Measurements from ENCODE around the gene RUNX1.

The RUNX1 gene

GRCh38 chr21:34992180-34992579, 56.9 kb downstream of the RUNX1 start:
- Mint-ChIP-seq H3K27ac (no peak overlapping the region), H3K4me3 (no peak overlapping the region), H3K27me3 (ENCODE audit: low read depth) (no peaks in the 10 kb centered on the region), H3K4me1 (ENCODE audit: low read depth) (peaks cover 60% of the 10 kb centered on the region), H3K9me3 (no peaks in the 10 kb centered on the region), H3K36me3 (ENCODE audit: low read depth) (peaks cover 10% of the 10 kb centered on the region)

- Mint-ChIP-seq H3K36me3 (ENCODE audit: low read depth) (peaks cover 7% of the 10 kb centered on the region), H3K4me1 (ENCODE audit: low read depth) (peaks cover 59% of the 10 kb centered on the region), H3K4me3 (no peak overlapping the region), H3K27me3 (ENCODE audit: low read depth) (no peaks in the 10 kb centered on the region), H3K27ac (peak overlapping the region; percentile 1), H3K9me3 (no peaks in the 10 kb centered on the region)
Observed at GRCh38 chr21:34991366-34991957, 57.6 kb downstream of the RUNX1 start.

DNA sequence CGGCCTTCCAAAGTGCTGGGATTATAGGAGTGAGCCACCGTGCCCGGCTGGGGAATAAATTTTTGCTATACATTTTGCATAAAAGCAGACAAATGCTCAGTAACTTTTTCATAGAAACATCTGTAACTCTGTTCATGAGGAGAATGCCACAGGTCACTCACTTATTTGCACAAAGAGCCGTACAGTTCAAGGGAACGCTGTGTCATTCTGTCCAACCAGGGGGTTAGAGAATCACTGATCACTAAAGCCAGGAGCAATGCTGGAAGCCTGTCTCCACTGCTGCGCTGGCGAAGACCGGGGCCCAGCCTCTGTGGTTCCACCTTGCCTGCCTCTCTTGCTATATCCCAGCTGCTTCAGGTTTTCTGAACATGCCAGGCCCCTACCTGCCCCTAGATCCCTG, 58.3 kb downstream of the RUNX1 start:
- H3K4me1 Mint-ChIP-seq (ENCODE audit: low read depth): peaks cover 58% of the 10 kb centered on the region
- peaks cover 8% of the 10 kb centered on the region for H3K36me3 Mint-ChIP-seq (ENCODE audit: low read depth)
- H3K27me3 Mint-ChIP-seq (ENCODE audit: low read depth): no peaks in the 10 kb centered on the region
- H3K9me3 Mint-ChIP-seq: no peaks in the 10 kb centered on the region
- H3K27ac Mint-ChIP-seq: no peak overlapping the region
- H3K4me3 Mint-ChIP-seq: no peak overlapping the region

DNA sequence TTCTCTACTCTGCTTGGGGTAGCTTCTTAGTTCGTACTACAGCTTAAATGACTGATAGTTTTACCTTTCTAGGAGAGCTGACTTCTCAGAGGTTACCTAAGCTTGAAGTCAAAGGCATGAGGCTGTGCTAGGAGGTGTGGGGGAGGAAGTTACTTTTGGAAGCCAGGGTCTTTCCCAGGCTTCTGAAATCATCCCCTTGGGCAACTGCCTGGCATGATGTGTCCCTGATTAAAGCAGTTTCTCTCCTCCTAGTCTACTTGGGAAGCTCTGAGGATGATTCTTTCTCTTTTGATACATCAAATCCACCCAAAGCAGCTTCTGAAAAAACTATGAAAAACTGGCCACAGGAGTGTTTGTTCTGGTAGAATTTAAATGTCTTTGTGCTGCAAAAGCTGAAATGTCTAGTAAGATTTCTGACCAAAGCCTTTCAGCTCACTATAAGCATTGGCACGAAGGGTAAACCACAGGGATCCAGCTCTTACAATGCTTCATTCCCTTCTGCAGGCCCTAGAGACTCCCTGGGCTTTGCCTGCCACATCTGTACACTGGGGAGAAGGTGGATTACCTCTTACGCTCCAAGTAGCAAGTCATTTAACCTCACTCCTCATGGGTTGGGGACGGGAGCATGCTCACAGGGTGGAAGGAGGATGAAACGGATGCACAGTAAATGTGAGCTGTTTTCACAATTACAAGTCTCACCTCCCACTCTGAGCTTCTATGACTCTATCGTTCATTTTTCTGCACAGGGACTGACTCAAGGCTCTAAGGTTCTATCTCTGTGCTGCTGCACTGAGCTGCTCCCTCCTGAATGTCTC, 59.6 kb downstream of the RUNX1 start:
- Mint-ChIP-seq H3K4me1 (ENCODE audit: low read depth) (peaks cover 63% of the 10 kb centered on the region), H3K9me3 (no peaks in the 10 kb centered on the region), H3K36me3 (ENCODE audit: low read depth) (peaks cover 14% of the 10 kb centered on the region), H3K27me3 (ENCODE audit: low read depth) (no peaks in the 10 kb centered on the region), H3K4me3 (peak overlapping the region; percentile 27), H3K27ac (peak overlapping the region; percentile 78)

- H3K4me1 Mint-ChIP-seq (ENCODE audit: low read depth): peaks cover 72% of the 10 kb centered on the region
- no peak overlapping the region for H3K4me3 Mint-ChIP-seq
- peak overlapping the region; percentile 63 for H3K27ac Mint-ChIP-seq
- H3K36me3 Mint-ChIP-seq (ENCODE audit: low read depth): peaks cover 21% of the 10 kb centered on the region
- H3K27me3 Mint-ChIP-seq (ENCODE audit: low read depth): no peaks in the 10 kb centered on the region
- no peaks in the 10 kb centered on the region for H3K9me3 Mint-ChIP-seq
Observed at GRCh38 chr21:34988625-34989024, 60.5 kb downstream of the RUNX1 start.

DNA sequence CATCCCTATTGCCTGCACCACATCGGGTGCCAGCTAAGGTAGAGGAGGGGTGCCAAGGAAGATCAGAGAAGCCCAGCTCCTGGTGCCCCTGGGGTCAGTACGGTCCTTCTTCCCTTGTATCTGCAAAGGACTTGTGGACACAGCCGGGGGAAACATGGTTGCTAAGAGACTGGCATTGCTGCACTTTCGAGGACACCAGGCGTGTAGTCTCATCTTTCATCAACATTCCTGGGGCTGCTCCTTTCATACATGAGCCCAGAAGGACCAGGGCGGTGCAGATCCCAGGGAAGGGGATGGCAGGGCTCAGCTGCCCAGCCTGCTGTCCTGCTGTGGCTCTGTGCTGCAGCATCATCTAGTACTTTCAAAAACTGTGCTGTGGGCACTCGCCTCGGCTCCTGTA, 61.0 kb downstream of the RUNX1 start:
- Mint-ChIP-seq H3K9me3 (no peaks in the 10 kb centered on the region), H3K4me1 (ENCODE audit: low read depth) (peaks cover 77% of the 10 kb centered on the region), H3K27me3 (ENCODE audit: low read depth) (no peaks in the 10 kb centered on the region), H3K27ac (no peak overlapping the region), H3K36me3 (ENCODE audit: low read depth) (peaks cover 23% of the 10 kb centered on the region), H3K4me3 (no peak overlapping the region)

GRCh38 chr21:34987501-34988072, 61.5 kb downstream of the RUNX1 start:
- Mint-ChIP-seq H3K36me3 (ENCODE audit: low read depth) (peaks cover 25% of the 10 kb centered on the region), H3K4me3 (peak overlapping the region; percentile 79), H3K9me3 (no peaks in the 10 kb centered on the region), H3K27me3 (ENCODE audit: low read depth) (no peaks in the 10 kb centered on the region), H3K4me1 (ENCODE audit: low read depth) (peaks cover 82% of the 10 kb centered on the region), H3K27ac (peak overlapping the region; percentile 86)

GRCh38 chr21:34986561-34987500, 62.3 kb downstream of the RUNX1 start:
- H3K4me3 Mint-ChIP-seq: peak overlapping the region; percentile 79
- H3K27me3 Mint-ChIP-seq (ENCODE audit: low read depth): no peaks in the 10 kb centered on the region
- peaks cover 86% of the 10 kb centered on the region for H3K4me1 Mint-ChIP-seq (ENCODE audit: low read depth)
- peak overlapping the region; percentile 86 for H3K27ac Mint-ChIP-seq
- peaks cover 29% of the 10 kb centered on the region for H3K36me3 Mint-ChIP-seq (ENCODE audit: low read depth)
- no peaks in the 10 kb centered on the region for H3K9me3 Mint-ChIP-seq

GRCh38 chr21:34984356-34985058, 64.6 kb downstream of the RUNX1 start:
- peaks cover 32% of the 10 kb centered on the region for H3K36me3 Mint-ChIP-seq (ENCODE audit: low read depth)
- H3K27ac Mint-ChIP-seq: peak overlapping the region; percentile 91
- H3K4me3 Mint-ChIP-seq: peak overlapping the region; percentile 70
- peaks cover 72% of the 10 kb centered on the region for H3K4me1 Mint-ChIP-seq (ENCODE audit: low read depth)
- no peaks in the 10 kb centered on the region for H3K9me3 Mint-ChIP-seq
- H3K27me3 Mint-ChIP-seq (ENCODE audit: low read depth): no peaks in the 10 kb centered on the region

DNA sequence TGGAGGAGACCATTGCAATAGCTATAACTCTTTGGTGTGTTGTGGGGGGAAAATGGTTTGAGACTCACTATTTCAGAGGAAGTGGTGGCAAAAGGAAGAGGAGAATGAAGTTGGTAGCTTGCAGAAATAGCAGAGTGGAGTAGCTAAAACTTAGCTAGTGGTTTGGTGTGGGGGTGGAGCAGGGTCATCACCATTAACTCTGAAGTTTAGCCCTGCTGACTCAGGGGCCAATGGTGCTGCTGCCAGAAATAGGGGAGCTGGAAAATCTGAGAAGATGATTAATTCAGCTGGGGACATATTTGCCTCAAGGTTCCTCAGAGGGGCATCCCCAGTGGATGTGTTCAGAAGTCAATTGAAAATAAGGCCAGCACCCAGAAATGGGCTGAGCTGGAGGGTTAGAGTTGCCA, 65.4 kb downstream of the RUNX1 start:
- H3K9me3 Mint-ChIP-seq: no peaks in the 10 kb centered on the region
- H3K4me3 Mint-ChIP-seq: peak overlapping the region; percentile 70
- H3K27ac Mint-ChIP-seq: peak overlapping the region; percentile 91
- H3K4me1 Mint-ChIP-seq (ENCODE audit: low read depth): peaks cover 67% of the 10 kb centered on the region
- H3K36me3 Mint-ChIP-seq (ENCODE audit: low read depth): peaks cover 36% of the 10 kb centered on the region
- H3K27me3 Mint-ChIP-seq (ENCODE audit: low read depth): peaks cover 3% of the 10 kb centered on the region

- Mint-ChIP-seq H3K4me3 (no peak overlapping the region), H3K36me3 (ENCODE audit: low read depth) (peaks cover 45% of the 10 kb centered on the region), H3K4me1 (ENCODE audit: low read depth) (peaks cover 48% of the 10 kb centered on the region)
Observed at GRCh38 chr21:34981791-34982190, 67.3 kb downstream of the RUNX1 start.

DNA sequence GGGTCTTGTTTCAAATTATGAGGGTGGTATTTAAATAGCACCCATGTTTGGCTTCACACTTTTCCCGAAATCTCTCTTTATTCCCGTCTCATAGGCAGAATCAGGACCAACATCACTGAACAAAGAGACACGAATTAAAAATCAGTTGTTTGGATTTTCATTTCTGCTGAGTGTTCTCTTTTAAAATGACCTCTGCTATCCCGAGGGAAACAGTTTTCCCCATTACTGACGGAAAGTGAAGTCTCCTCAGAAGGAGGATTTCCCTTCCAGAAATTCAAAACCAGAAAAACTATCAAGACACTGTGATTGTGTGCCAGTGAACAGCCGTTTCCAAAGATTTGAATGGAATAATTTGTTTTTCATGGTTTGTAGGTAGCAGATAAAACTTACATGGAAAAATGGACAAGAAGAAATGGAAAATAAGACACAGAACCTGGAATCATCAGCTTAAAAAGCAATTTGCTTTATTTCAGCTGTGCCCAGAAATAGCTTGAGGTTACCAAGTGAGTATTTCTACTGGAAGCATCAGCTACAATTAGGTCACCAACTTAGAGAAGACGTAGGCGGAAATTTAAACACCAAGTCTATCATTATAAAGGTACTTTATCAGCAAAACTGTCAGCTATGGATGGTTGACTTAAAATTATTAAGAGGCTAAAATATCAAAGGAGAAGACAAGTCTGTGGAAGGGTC, 68.5 kb downstream of the RUNX1 start:
- Mint-ChIP-seq H3K36me3 (ENCODE audit: low read depth) (peaks cover 48% of the 10 kb centered on the region), H3K27me3 (ENCODE audit: low read depth) (peaks cover 19% of the 10 kb centered on the region), H3K4me3 (no peak overlapping the region), H3K4me1 (ENCODE audit: low read depth) (peaks cover 47% of the 10 kb centered on the region), H3K27ac (no peak overlapping the region), H3K9me3 (no peaks in the 10 kb centered on the region)

More at GRCh38 chr21:34981791-34982190, 67.3 kb downstream of the RUNX1 start:
- Mint-ChIP-seq H3K9me3 (no peaks in the 10 kb centered on the region), H3K27ac (no peak overlapping the region), H3K27me3 (ENCODE audit: low read depth) (peaks cover 9% of the 10 kb centered on the region)

GRCh38 chr21:34979383-34979782, 69.7 kb downstream of the RUNX1 start:
- Mint-ChIP-seq H3K4me1 (ENCODE audit: low read depth) (peaks cover 50% of the 10 kb centered on the region), H3K27ac (no peak overlapping the region), H3K27me3 (ENCODE audit: low read depth) (peaks cover 23% of the 10 kb centered on the region), H3K36me3 (ENCODE audit: low read depth) (peaks cover 44% of the 10 kb centered on the region), H3K9me3 (no peaks in the 10 kb centered on the region), H3K4me3 (no peak overlapping the region)

All from T-helper 1 cell treated with Interleukin-12 subunit alpha and Interleukin-12 subunit beta and Interleukin-4 antibody, amounts not matched to agents 30 μg/mL and 1 μg/mL, for 36 hours (primary cell).